A673 (cell line): ENCODE measurements around the gene GALNT18.

Source experiments
- CTCF ChIP-seq: fragments of 300-800, 200-600 bp; sonication (generic); conservative IDR thresholded peaks from 2 replicates; pipeline ENCODE4 v1.5.1; 2017; ENCODE audit warnings: low read depth, mild to moderate bottlenecking, antibody characterized with exemption, low read length, moderate library complexity, mixed read lengths
- EZH2 ChIP-seq: fragments of 200-600 bp; sonication (generic); IDR thresholded peaks from 2 replicates; pipeline ENCODE4 v1.6.1; 2017; ENCODE audit warnings: borderline replicate concordance, low read depth, mild to moderate bottlenecking, mixed read lengths, antibody characterized with exemption, low read length; ENCODE audit not compliant: poor library complexity, severe bottlenecking

DNA sequence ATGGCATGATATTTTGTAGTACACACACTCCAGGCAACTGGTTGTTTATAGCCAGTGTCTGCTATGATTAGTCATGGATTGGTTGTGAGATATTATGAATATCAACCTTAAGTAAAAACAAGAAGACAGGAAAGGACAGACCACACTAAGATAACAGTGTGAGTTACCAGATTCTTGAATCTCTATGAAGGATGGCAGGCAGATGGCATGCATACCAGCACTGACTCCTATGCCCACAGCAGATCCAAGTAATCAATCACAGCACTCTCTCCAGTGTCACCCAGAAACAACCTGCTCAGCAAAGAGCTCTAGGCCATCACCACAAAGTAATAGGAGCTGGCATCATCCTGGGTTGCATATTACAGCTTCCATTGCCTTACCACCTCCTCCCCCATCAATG is 116.6 kb downstream of the GALNT18 start:
- no peak for TF ChIP-seq EZH2
- no peak for TF ChIP-seq CTCF
